Neural progenitor cell (in vitro differentiated cells): ENCODE data around the gene SNAPIN. TPM values are rescaled to one million over a fixed set of nuclear protein-coding genes. Genes with fewer than 3 reads are reported as not detected.

ENCODE experiments used
- DNase-seq: peaks from one replicate; pipeline ENCODE4 v3.0.0-alpha.2; 2016; ENCODE audit warnings: low spot score
- H2AFZ ChIP-seq: fragments of 200-600 bp; sonication (generic); replicated peaks from 2 replicates; pipeline ENCODE4 v1.6.1; 2016; ENCODE audit warnings: antibody characterized with exemption
- H3F3A ChIP-seq: fragments of 200-600 bp; sonication (generic); 2 replicates; pipeline ENCODE4 v1.6.1; 2016; ENCODE audit warnings: antibody characterized with exemption, low read depth
- H3K27ac ChIP-seq: fragments of 200-600 bp; sonication (generic); 2 replicates; pipeline ENCODE4 v1.5.1; 2016; ENCODE audit warnings: mild to moderate bottlenecking
- H3K27me3 ChIP-seq: fragments of 200-600 bp; sonication (generic); 2 replicates; pipeline ENCODE4 v1.6.1; 2016; ENCODE audit warnings: mild to moderate bottlenecking, moderate library complexity
- H3K36me3 ChIP-seq: fragments of 200-600 bp; sonication (generic); 2 replicates; pipeline ENCODE4 v1.5.1; 2016
- H3K4me1 ChIP-seq: fragments of 200-600 bp; sonication (generic); 2 replicates; pipeline ENCODE4 v1.6.1; 2016; ENCODE audit warnings: mixed run types
- H3K4me2 ChIP-seq: fragments of 200-600 bp; sonication (generic); 2 replicates; pipeline ENCODE4 v1.6.1; 2016
- H3K4me3 ChIP-seq: fragments of 200-600 bp; sonication (generic); 2 replicates; pipeline ENCODE4 v1.5.1; 2016
- H3K79me2 ChIP-seq: fragments of 200-600 bp; sonication (generic); 2 replicates; pipeline ENCODE4 v1.6.1; 2016; ENCODE audit warnings: low read depth
- H3K9ac ChIP-seq: fragments of 200-600 bp; sonication (generic); 2 replicates; pipeline ENCODE4 v1.6.1; 2016
- H3K9me3 ChIP-seq: fragments of 200-600 bp; sonication (generic); 2 replicates; pipeline ENCODE4 v1.5.1; 2016; ENCODE audit warnings: low read depth
- H4K20me1 ChIP-seq: fragments of 200-600 bp; sonication (generic); 2 replicates; pipeline ENCODE4 v1.6.1; 2016; ENCODE audit warnings: low read depth
- H3K27ac Mint-ChIP-seq: 3 replicates; pipeline ENCODE4 v1.8.0; 2021; ENCODE audit warnings: mixed read lengths
- H3K27me3 Mint-ChIP-seq: 2 replicates; pipeline ENCODE4 v1.8.0; 2022; ENCODE audit warnings: low read depth, mild to moderate bottlenecking, inconsistent platforms, moderate library complexity, mixed read lengths; ENCODE audit not compliant: insufficient read depth
- H3K36me3 Mint-ChIP-seq: 3 replicates; pipeline ENCODE4 v1.8.0; 2021; ENCODE audit warnings: mixed read lengths
- H3K4me1 Mint-ChIP-seq: 3 replicates; pipeline ENCODE4 v1.8.0; 2021; ENCODE audit warnings: mixed read lengths
- H3K4me3 Mint-ChIP-seq: 3 replicates; pipeline ENCODE4 v1.8.0; 2021; ENCODE audit warnings: mild to moderate bottlenecking, moderate library complexity, mixed read lengths
- H3K9me3 Mint-ChIP-seq: 3 replicates; pipeline ENCODE4 v1.8.0; 2020; ENCODE audit warnings: mixed read lengths
- CTCF ChIP-seq: fragments of 200-600 bp; sonication (generic); IDR thresholded peaks from 2 replicates; pipeline ENCODE4 v1.5.1; 2017; ENCODE audit warnings: antibody characterized with exemption, mild to moderate bottlenecking
- EZH2 ChIP-seq: fragments of 200-600 bp; sonication (generic); IDR thresholded peaks from 2 replicates; pipeline ENCODE4 v1.6.1; 2017; ENCODE audit warnings: antibody characterized with exemption, mild to moderate bottlenecking, moderate library complexity
- EZH2phosphoT487 ChIP-seq: fragments of 200-600 bp; sonication (generic); IDR thresholded peaks from 2 replicates; pipeline ENCODE4 v1.6.1; 2017; ENCODE audit warnings: antibody characterized with exemption
- total RNA-seq: library from RNA; depleted of rRNA; stranded (reverse); fragments of >200 nt; gene quantifications from 2 replicates; pipeline ENCODE4 v1.2.3, GENCODE V29; 2015; ENCODE audit warnings: low replicate concordance

Gene SNAPIN
- total RNA-seq, 1 donor from 2014 or later: 52.4 TPM

GRCh38 chr1:153646672-153647345 is 11.7 kb upstream of the SNAPIN start:
- peaks cover 33% of the 10 kb centered on the region for H3K36me3 Mint-ChIP-seq
- Histone ChIP-seq H3F3A (peaks cover 53% of the 10 kb centered on the region), H3K9me3 (no peaks in the 10 kb centered on the region), H3K79me2 (peaks cover 19% of the 10 kb centered on the region), H3K4me2 (no peak overlapping the region), H3K4me3 (no peak overlapping the region), H3K27me3 (no peaks in the 10 kb centered on the region), H2AFZ (no peak overlapping the region), H3K9ac (no peak overlapping the region), H3K27ac (peak overlapping the region; percentile 42), H3K4me1 (no peaks in the 10 kb centered on the region), H4K20me1 (peaks cover 24% of the 10 kb centered on the region), H3K36me3 (peaks cover 20% of the 10 kb centered on the region)
- peaks cover 2% of the 10 kb centered on the region for H3K9me3 Mint-ChIP-seq
- no peak for TF ChIP-seq EZH2
- TF ChIP-seq EZH2phosphoT487: no peak
- no peak for TF ChIP-seq CTCF
- H3K4me3 Mint-ChIP-seq: no peak overlapping the region
- DNase-seq: no peak
- H3K27me3 Mint-ChIP-seq: peaks cover 14% of the 10 kb centered on the region
- no peak overlapping the region for H3K27ac Mint-ChIP-seq
- H3K4me1 Mint-ChIP-seq: no peaks in the 10 kb centered on the region

- Histone ChIP-seq H3K4me3 (no peak overlapping the region), H2AFZ (no peak overlapping the region), H3K4me2 (no peak overlapping the region), H3K27me3 (no peaks in the 10 kb centered on the region), H3K4me1 (no peaks in the 10 kb centered on the region), H4K20me1 (peaks cover 20% of the 10 kb centered on the region), H3K27ac (peak overlapping the region; percentile 42), H3K9me3 (no peaks in the 10 kb centered on the region), H3F3A (peaks cover 50% of the 10 kb centered on the region), H3K79me2 (peaks cover 14% of the 10 kb centered on the region), H3K9ac (no peak overlapping the region), H3K36me3 (peaks cover 20% of the 10 kb centered on the region)
- peaks cover 2% of the 10 kb centered on the region for H3K9me3 Mint-ChIP-seq
- peaks cover 15% of the 10 kb centered on the region for H3K27me3 Mint-ChIP-seq
- H3K36me3 Mint-ChIP-seq: peaks cover 29% of the 10 kb centered on the region
- peak overlapping the region; percentile 66 for H3K27ac Mint-ChIP-seq
- no peak for DNase-seq
- no peaks in the 10 kb centered on the region for H3K4me1 Mint-ChIP-seq
- TF ChIP-seq EZH2phosphoT487: no peak
- TF ChIP-seq CTCF: no peak
- no peak for TF ChIP-seq EZH2
- H3K4me3 Mint-ChIP-seq: peak overlapping the region; percentile 44
Observed at GRCh38 chr1:153647346-153647714, 11.2 kb upstream of the SNAPIN start.

- TF ChIP-seq CTCF (no peak), EZH2phosphoT487 (no peak), EZH2 (no peak)
- no peaks in the 10 kb centered on the region for H3K27me3 ChIP-seq
- H4K20me1 ChIP-seq: peaks cover 12% of the 10 kb centered on the region
- Mint-ChIP-seq H3K27me3 (peaks cover 15% of the 10 kb centered on the region), H3K4me1 (no peaks in the 10 kb centered on the region), H3K27ac (peak overlapping the region; percentile 85), H3K36me3 (peaks cover 26% of the 10 kb centered on the region), H3K4me3 (no peak overlapping the region), H3K9me3 (peaks cover 2% of the 10 kb centered on the region)
- H3K9me3 ChIP-seq: no peaks in the 10 kb centered on the region
- no peaks in the 10 kb centered on the region for H3K4me1 ChIP-seq
- peaks cover 6% of the 10 kb centered on the region for H3K79me2 ChIP-seq
- DNase-seq: no peak
- no peak overlapping the region for H3K9ac ChIP-seq
- H3K4me3 ChIP-seq: no peak overlapping the region
- H3F3A ChIP-seq: peaks cover 42% of the 10 kb centered on the region
- H3K36me3 ChIP-seq: peaks cover 12% of the 10 kb centered on the region
- H3K27ac ChIP-seq: no peak overlapping the region
- H3K4me2 ChIP-seq: no peak overlapping the region
- H2AFZ ChIP-seq: no peak overlapping the region
Observed at GRCh38 chr1:153648000-153648643, 10.4 kb upstream of the SNAPIN start.
